Activated T-cell treated with anti-CD3 and anti-CD28 coated beads, Interleukin-2, amount 50 U/mL, for 72 hours (primary cell): ENCODE measurements around the gene CARD11. TPM values are rescaled to one million over a fixed set of nuclear protein-coding genes. Genes with fewer than 3 reads are reported as not detected.
"Not testable (repeated sequence)": the region's sequence is repeated elsewhere in the genome, so short reads cannot be mapped to it uniquely, and the experiment has no call there.

Experiments used
- ATAC-seq, 2 donors: fragments of 150-1000 bp; cut with Tn5 transposase; replicated peaks in 1 of 2; 2 replicates each; pipeline ENCODE4 v1.10.0; 2021; ENCODE audit warnings: moderate library complexity in 2 of 2, mild to moderate bottlenecking in 1 of 2
- DNase-seq, 2 donors: peaks; one replicate each; pipeline ENCODE4 v3.0.0; 2021 to 2022; ENCODE audit warnings: mixed read lengths in 1 of 2
- H3K27ac Mint-ChIP-seq: one replicate; pipeline ENCODE4 v1.8.0; 2022; ENCODE audit warnings: mild to moderate bottlenecking, moderate library complexity, mixed read lengths
- H3K27me3 Mint-ChIP-seq: one replicate; pipeline ENCODE4 v1.8.0; 2022; ENCODE audit warnings: low read depth, mixed read lengths
- H3K36me3 Mint-ChIP-seq, 2 donors: one replicate each; pipeline ENCODE4 v1.8.0; 2022; ENCODE audit warnings: mixed read lengths in 2 of 2, mild to moderate bottlenecking in 1 of 2; ENCODE audit not compliant: insufficient read depth in 2 of 2
- H3K4me1 Mint-ChIP-seq: one replicate; pipeline ENCODE4 v1.8.0; 2022; ENCODE audit warnings: low read depth, mixed read lengths
- H3K4me3 Mint-ChIP-seq, 2 donors: one replicate each; pipeline ENCODE4 v1.8.0; 2022; ENCODE audit warnings: mild to moderate bottlenecking in 2 of 2, mixed read lengths in 2 of 2, moderate library complexity in 2 of 2
- H3K9me3 Mint-ChIP-seq, 2 donors: one replicate each; pipeline ENCODE4 v1.8.0; 2022; ENCODE audit warnings: mixed read lengths in 2 of 2
- total RNA-seq, 2 donors: library from RNA; stranded (reverse); gene quantifications; one replicate each; pipeline ENCODE4 v1.2.3, GENCODE V29; 2022

Gene CARD11
- total RNA-seq, 2 donors from 2014 or later, result 101 to 114 TPM

- Mint-ChIP-seq H3K36me3 (peaks cover 2 to 16% of the 10 kb centered on the region in 2 donors), H3K4me3 (no peak overlapping the region), H3K27ac (peak overlapping the region; percentile 87), H3K27me3 (no peaks in the 10 kb centered on the region), H3K4me1 (peaks cover 69% of the 10 kb centered on the region), H3K9me3 (no peaks in the 10 kb centered on the region)
- ATAC-seq, result no peak
- no peak for DNase-seq
Measured at GRCh38 chr7:2959828-2960599, 83.7 kb downstream of the CARD11 start.

GRCh38 chr7:2959103-2959680, 84.5 kb downstream of the CARD11 start:
- ATAC-seq, result no peak
- Mint-ChIP-seq H3K27ac (no peak overlapping the region), H3K4me3 (no peak overlapping the region)

GRCh38 chr7:2958416-2959102, 85.1 kb downstream of the CARD11 start:
- Mint-ChIP-seq H3K27ac (peak overlapping the region; percentile 97), H3K27me3 (no peaks in the 10 kb centered on the region), H3K9me3 (no peaks in the 10 kb centered on the region), H3K36me3 (peaks cover 4 to 20% of the 10 kb centered on the region in 2 donors), H3K4me1 (peaks cover 83% of the 10 kb centered on the region), H3K4me3 (no peak overlapping the region)
- DNase-seq (no peak), ATAC-seq (no peak)

More at GRCh38 chr7:2959103-2959680, 84.5 kb downstream of the CARD11 start:
- no peak for DNase-seq
- no peaks in the 10 kb centered on the region for H3K27me3 Mint-ChIP-seq
- H3K4me1 Mint-ChIP-seq, result peaks cover 77% of the 10 kb centered on the region
- no peaks in the 10 kb centered on the region for H3K9me3 Mint-ChIP-seq
- peaks cover 2 to 17% of the 10 kb centered on the region in 2 donors for H3K36me3 Mint-ChIP-seq

GRCh38 chr7:2957369-2957727, 86.3 kb downstream of the CARD11 start:
- peak overlapping the region; percentile 97 for H3K27ac Mint-ChIP-seq
- H3K27me3 Mint-ChIP-seq, ATAC-seq, H3K9me3 Mint-ChIP-seq, DNase-seq: not testable (repeated sequence)
- peaks cover 81% of the 10 kb centered on the region for H3K4me1 Mint-ChIP-seq
- peaks cover 4 to 29% of the 10 kb centered on the region in 2 donors for H3K36me3 Mint-ChIP-seq
- peak overlapping the region; percentile 24 to 70 for H3K4me3 Mint-ChIP-seq

GRCh38 chr7:2956526-2957368, 86.9 kb downstream of the CARD11 start:
- DNase-seq (peak; percentile 60 to 69), ATAC-seq (peak; percentile 88 to 91)
- Mint-ChIP-seq H3K36me3 (peaks cover 7 to 34% of the 10 kb centered on the region in 2 donors), H3K27ac (peak overlapping the region; percentile 97), H3K9me3 (peaks cover 0 to 3% of the 10 kb centered on the region in 2 donors), H3K4me3 (peak overlapping the region; percentile 24 to 70), H3K27me3 (no peaks in the 10 kb centered on the region), H3K4me1 (peaks cover 81% of the 10 kb centered on the region)

- Mint-ChIP-seq H3K36me3 (peaks cover 10 to 38% of the 10 kb centered on the region in 2 donors), H3K9me3 (peaks cover 1 to 4% of the 10 kb centered on the region in 2 donors), H3K4me3 (peak overlapping the region in 1 of 2 donors; percentile 47), H3K4me1 (peaks cover 84% of the 10 kb centered on the region), H3K27ac (peak overlapping the region; percentile 75), H3K27me3 (no peaks in the 10 kb centered on the region)
- no peak for ATAC-seq
- DNase-seq, result no peak
Measured at GRCh38 chr7:2956076-2956475, 87.6 kb downstream of the CARD11 start.

- H3K36me3 Mint-ChIP-seq, result peaks cover 15 to 46% of the 10 kb centered on the region in 2 donors
- H3K27ac Mint-ChIP-seq, result peak overlapping the region; percentile 87
- peak overlapping the region; percentile 57 to 70 for H3K4me3 Mint-ChIP-seq
- DNase-seq (no peak), ATAC-seq (no peak)
- H3K4me1 Mint-ChIP-seq, result peaks cover 92% of the 10 kb centered on the region
- H3K9me3 Mint-ChIP-seq, result peaks cover 3 to 8% of the 10 kb centered on the region in 2 donors
- no peaks in the 10 kb centered on the region for H3K27me3 Mint-ChIP-seq
Measured at GRCh38 chr7:2955269-2955668, 88.4 kb downstream of the CARD11 start.

- Mint-ChIP-seq H3K36me3 (peaks cover 17 to 47% of the 10 kb centered on the region in 2 donors), H3K9me3 (peaks cover 3 to 8% of the 10 kb centered on the region in 2 donors), H3K4me1 (peaks cover 88% of the 10 kb centered on the region), H3K27ac (peak overlapping the region; percentile 87), H3K27me3 (no peaks in the 10 kb centered on the region), H3K4me3 (peak overlapping the region; percentile 57 to 70)
- peak; percentile 28 to 47 for DNase-seq
- peak; percentile 35 for ATAC-seq
Measured at GRCh38 chr7:2954433-2954853, 89.2 kb downstream of the CARD11 start.

GRCh38 chr7:2953588-2954407, 89.9 kb downstream of the CARD11 start:
- Mint-ChIP-seq H3K4me1 (peaks cover 86% of the 10 kb centered on the region), H3K4me3 (peak overlapping the region in 1 of 2 donors; percentile 70), H3K27me3 (no peaks in the 10 kb centered on the region), H3K27ac (peak overlapping the region; percentile 87), H3K36me3 (peaks cover 17 to 53% of the 10 kb centered on the region in 2 donors), H3K9me3 (peaks cover 3 to 8% of the 10 kb centered on the region in 2 donors)
- no peak for DNase-seq
- ATAC-seq, result no peak

- Mint-ChIP-seq H3K27ac (no peak overlapping the region), H3K9me3 (peaks cover 3 to 8% of the 10 kb centered on the region in 2 donors), H3K36me3 (peaks cover 17 to 49% of the 10 kb centered on the region in 2 donors), H3K27me3 (no peaks in the 10 kb centered on the region), H3K4me1 (peaks cover 79% of the 10 kb centered on the region), H3K4me3 (no peak overlapping the region)
- ATAC-seq, result no peak
- DNase-seq, result no peak
Measured at GRCh38 chr7:2953099-2953498, 90.6 kb downstream of the CARD11 start.

- Mint-ChIP-seq H3K36me3 (peaks cover 17 to 45% of the 10 kb centered on the region in 2 donors), H3K4me3 (no peak overlapping the region), H3K4me1 (peaks cover 72% of the 10 kb centered on the region), H3K9me3 (peaks cover 3 to 8% of the 10 kb centered on the region in 2 donors), H3K27me3 (no peaks in the 10 kb centered on the region), H3K27ac (peak overlapping the region; percentile 68)
- DNase-seq, result no peak
- no peak for ATAC-seq
Measured at GRCh38 chr7:2952316-2952715, 91.4 kb downstream of the CARD11 start.

- Mint-ChIP-seq H3K36me3 (peaks cover 18 to 45% of the 10 kb centered on the region in 2 donors), H3K9me3 (peaks cover 3 to 8% of the 10 kb centered on the region in 2 donors), H3K4me1 (peaks cover 54% of the 10 kb centered on the region), H3K4me3 (peak overlapping the region in 1 of 2 donors; percentile 73), H3K27me3 (no peaks in the 10 kb centered on the region), H3K27ac (peak overlapping the region; percentile 95)
- ATAC-seq (no peak), DNase-seq (no peak)
Measured at GRCh38 chr7:2950578-2950977, 93.1 kb downstream of the CARD11 start.
